ENCODE results near the gene HPSE.
A peak's percentile ranks its signal among the peaks of the same experiment; 100 is the strongest.

Gene HPSE

GRCh38 chr4:83334425-83335241 is at the start of gene HPSE:
Gene HPSE, minus strand, starts transcription at chr4:83334848. Its CDS starts 66 bp downstream, at chr4:83334782.
- peak; percentile 88 for DNase-seq

- no peak for DNase-seq
Measured at GRCh38 chr4:83382850-83383249, 48.2 kb upstream of the HPSE start.

GRCh38 chr4:83381173-83381572 is 46.5 kb upstream of the HPSE start:
- no peak for DNase-seq

GRCh38 chr4:83378419-83378818 is 43.8 kb upstream of the HPSE start:
- no peak for DNase-seq

GRCh38 chr4:83372931-83373330 is 38.3 kb upstream of the HPSE start:
- no peak for DNase-seq

- no peak for DNase-seq
Measured at GRCh38 chr4:83371936-83372335, 37.3 kb upstream of the HPSE start.

- DNase-seq = no peak
Measured at GRCh38 chr4:83371235-83371634, 36.6 kb upstream of the HPSE start.

GRCh38 chr4:83370640-83370906 is 35.9 kb upstream of the HPSE start:
- DNase-seq = no peak

GRCh38 chr4:83369831-83370639 is 35.4 kb upstream of the HPSE start:
- DNase-seq = no peak

GRCh38 chr4:83364312-83364711 is 29.7 kb upstream of the HPSE start:
- DNase-seq = no peak

- peak; percentile 63 for DNase-seq
Measured at GRCh38 chr4:83362492-83363329, 28.1 kb upstream of the HPSE start.

GRCh38 chr4:83361416-83362103 is 26.9 kb upstream of the HPSE start:
- no peak for DNase-seq

- DNase-seq = no peak
Measured at GRCh38 chr4:83360018-83360417, 25.4 kb upstream of the HPSE start.

- no peak for DNase-seq
Measured at GRCh38 chr4:83358410-83358809, 23.8 kb upstream of the HPSE start.

- no peak for DNase-seq
Measured at GRCh38 chr4:83356899-83357661, 22.4 kb upstream of the HPSE start.

- DNase-seq = no peak
Measured at GRCh38 chr4:83353516-83353915, 18.9 kb upstream of the HPSE start.

- no peak for DNase-seq
Measured at GRCh38 chr4:83348074-83348473, 13.4 kb upstream of the HPSE start.

GRCh38 chr4:83342476-83342875 is 7.8 kb upstream of the HPSE start:
- DNase-seq = no peak

- DNase-seq = no peak
Measured at GRCh38 chr4:83340692-83341343, 6.2 kb upstream of the HPSE start.

- no peak for DNase-seq
Measured at GRCh38 chr4:83339573-83339972, 4.9 kb upstream of the HPSE start.

- DNase-seq = peak; percentile 6
Measured at GRCh38 chr4:83335701-83336100, 1.1 kb upstream of the HPSE start.

GRCh38 chr4:83331956-83332355 is 2.7 kb downstream of the HPSE start:
- no peak for DNase-seq
